CD4-positive, alpha-beta T cell (primary cell): ENCODE data around the gene IL9. TPM values are rescaled to one million over a fixed set of nuclear protein-coding genes. Genes with fewer than 3 reads are reported as not detected.

Experiments used
- ATAC-seq: fragments of 200-7000 bp; cut with Tn5 transposase; one replicate; pipeline ENCODE4 v1.10.0; 2022; ENCODE audit warnings: mild to moderate bottlenecking; ENCODE audit not compliant: poor library complexity
- CTCF ChIA-PET: fragments of 350-600 bp; sonication (Branson Sonifier 250); formaldehyde crosslinking; loops from one replicate; lab custom pipeline; 2021; ENCODE audit warnings: antibody characterized with exemption, inconsistent platforms; lab: Charles Lee
- POLR2A ChIA-PET: fragments of 350-600 bp; sonication (Branson Sonifier 250); formaldehyde crosslinking; loops from one replicate; lab custom pipeline; 2021; ENCODE audit warnings: antibody characterized with exemption, inconsistent platforms; lab: Charles Lee
- DNase-seq, 14 experiments: peaks; one replicate each; pipeline ENCODE4 v3.0.0-alpha.2; 2013 to 2020; ENCODE audit warnings: mixed read lengths in 2 of 14
- H3K27ac ChIP-seq, 2 donors: one replicate each; pipeline versions ENCODE4 v1.5.1 to v1.7.0; 2013; ENCODE audit warnings: low read length in 2 of 2, low read depth in 1 of 2, mild to moderate bottlenecking in 1 of 2
- H3K27me3 ChIP-seq, 2 experiments: 1 replicate in 1 of 2; 2 replicates in 1 of 2; pipeline versions ENCODE4 v1.6.1 to v1.7.0; 2013; ENCODE audit warnings: low read length in 2 of 2, control low read depth in 1 of 2, mild to moderate bottlenecking in 1 of 2, moderate library complexity in 1 of 2; ENCODE audit not compliant: insufficient read depth in 2 of 2, control insufficient read depth in 1 of 2
- H3K36me3 ChIP-seq: one replicate; pipeline ENCODE4 v1.6.1; 2013; ENCODE audit warnings: low read length, control low read depth; ENCODE audit not compliant: insufficient read depth
- H3K4me1 ChIP-seq: one replicate; pipeline ENCODE4 v1.6.1; 2013; ENCODE audit warnings: low read length, control low read depth; ENCODE audit not compliant: insufficient read depth
- H3K4me3 ChIP-seq: one replicate; pipeline ENCODE4 v1.5.1; 2013; ENCODE audit warnings: mild to moderate bottlenecking, low read length, moderate library complexity
- H3K9me3 ChIP-seq, 2 experiments: 1 replicate in 1 of 2; 2 replicates in 1 of 2; pipeline versions ENCODE4 v1.6.1 to v1.7.0; 2013; ENCODE audit warnings: low read length in 2 of 2, mild to moderate bottlenecking in 2 of 2, control low read depth in 1 of 2, moderate library complexity in 1 of 2; ENCODE audit not compliant: control insufficient read depth in 1 of 2, insufficient read depth in 1 of 2
- H3K27ac Mint-ChIP-seq: one replicate; pipeline ENCODE4 v1.8.0; 2020; ENCODE audit warnings: mixed read lengths
- H3K27me3 Mint-ChIP-seq: one replicate; pipeline ENCODE4 v1.8.0; 2021; ENCODE audit warnings: mixed read lengths
- H3K36me3 Mint-ChIP-seq: one replicate; pipeline ENCODE4 v1.8.0; 2021; ENCODE audit warnings: low read depth, mixed read lengths
- H3K4me1 Mint-ChIP-seq: one replicate; pipeline ENCODE4 v1.8.0; 2021; ENCODE audit warnings: low read depth, mixed read lengths
- H3K4me3 Mint-ChIP-seq: one replicate; pipeline ENCODE4 v1.8.0; 2020; ENCODE audit warnings: mild to moderate bottlenecking, mixed read lengths
- H3K9me3 Mint-ChIP-seq: one replicate; pipeline ENCODE4 v1.8.0; 2020; ENCODE audit warnings: mixed read lengths
- intact Hi-C, 2 experiments: fragments of 100-400 bp; cut with DNase I in 1 of 2; cut with micrococcal nuclease in 1 of 2; formaldehyde crosslinking; loops; one replicate each; pipeline versions ENCODE4 v1.15.1 to v1.9.0; 2023 to 2025; cut with DNase I, micrococcal nuclease
- total RNA-seq, 174 experiments: library from RNA in 2 of 174; stranded (reverse) in 2 of 174; gene quantifications; one replicate each; pipeline ENCODE4 v1.2.3 and lab custom pipeline; 2021 to 2026
- TF ChIP-seq, protein P1 (sequence below): fragments of 200-600 bp; IDR thresholded peaks from one replicate; pipeline ENCODE4 v1.8.0; 2022; ENCODE audit warnings: antibody characterized with exemption, mild to moderate bottlenecking

Gene IL9
- total RNA-seq, 2 experiments from 2014 or later, result not detected

- intact Hi-C loops, result no loop called here
- DNase-seq (no peak), ATAC-seq (no peak)
- peaks cover 9 to 12% of the 10 kb centered on the region in 2 experiments for H3K27me3 ChIP-seq
- H3K9me3 Mint-ChIP-seq, result no peaks in the 10 kb centered on the region
- H3K4me1 ChIP-seq, result no peaks in the 10 kb centered on the region
- peaks cover 46% of the 10 kb centered on the region for H3K27me3 Mint-ChIP-seq
- H3K36me3 Mint-ChIP-seq, result no peaks in the 10 kb centered on the region
- TF ChIP-seq, protein P1, sequence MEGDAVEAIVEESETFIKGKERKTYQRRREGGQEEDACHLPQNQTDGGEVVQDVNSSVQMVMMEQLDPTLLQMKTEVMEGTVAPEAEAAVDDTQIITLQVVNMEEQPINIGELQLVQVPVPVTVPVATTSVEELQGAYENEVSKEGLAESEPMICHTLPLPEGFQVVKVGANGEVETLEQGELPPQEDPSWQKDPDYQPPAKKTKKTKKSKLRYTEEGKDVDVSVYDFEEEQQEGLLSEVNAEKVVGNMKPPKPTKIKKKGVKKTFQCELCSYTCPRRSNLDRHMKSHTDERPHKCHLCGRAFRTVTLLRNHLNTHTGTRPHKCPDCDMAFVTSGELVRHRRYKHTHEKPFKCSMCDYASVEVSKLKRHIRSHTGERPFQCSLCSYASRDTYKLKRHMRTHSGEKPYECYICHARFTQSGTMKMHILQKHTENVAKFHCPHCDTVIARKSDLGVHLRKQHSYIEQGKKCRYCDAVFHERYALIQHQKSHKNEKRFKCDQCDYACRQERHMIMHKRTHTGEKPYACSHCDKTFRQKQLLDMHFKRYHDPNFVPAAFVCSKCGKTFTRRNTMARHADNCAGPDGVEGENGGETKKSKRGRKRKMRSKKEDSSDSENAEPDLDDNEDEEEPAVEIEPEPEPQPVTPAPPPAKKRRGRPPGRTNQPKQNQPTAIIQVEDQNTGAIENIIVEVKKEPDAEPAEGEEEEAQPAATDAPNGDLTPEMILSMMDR, result no peak
- no peak overlapping the region for H3K4me3 Mint-ChIP-seq
- H3K4me3 ChIP-seq, result no peak overlapping the region
- no peak overlapping the region for H3K27ac Mint-ChIP-seq
- POLR2A ChIA-PET, result no interaction called here
- peaks cover 0 to 7% of the 10 kb centered on the region in 2 experiments for H3K9me3 ChIP-seq
- no peaks in the 10 kb centered on the region for H3K36me3 ChIP-seq
- H3K4me1 Mint-ChIP-seq, result no peaks in the 10 kb centered on the region
- CTCF ChIA-PET, result no interaction called here
- H3K27ac ChIP-seq, result no peak overlapping the region
Observed at GRCh38 chr5:135881819-135882218, 13.8 kb downstream of the IL9 start.

DNA sequence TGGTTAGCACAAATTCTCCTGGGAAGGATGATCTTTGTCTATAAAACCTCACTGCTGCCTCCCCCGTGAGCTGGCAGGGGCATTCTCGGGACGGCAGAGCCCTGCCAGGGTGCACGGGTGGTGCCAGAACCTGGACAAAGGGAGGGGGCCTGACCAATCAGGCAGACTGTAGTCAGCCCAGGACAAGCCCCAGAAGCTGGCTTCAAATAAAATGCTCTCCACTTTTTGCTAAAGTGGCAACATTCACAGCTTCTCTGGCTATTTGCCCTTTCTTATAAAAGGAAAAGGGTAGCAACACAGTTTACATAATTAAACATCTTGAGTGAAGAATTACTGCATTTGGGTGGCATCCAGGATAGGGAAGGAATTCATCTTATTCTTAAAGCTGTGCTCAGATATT is 14.4 kb downstream of the IL9 start:
- peaks cover 0 to 7% of the 10 kb centered on the region in 2 experiments for H3K9me3 ChIP-seq
- H3K4me1 ChIP-seq, result no peaks in the 10 kb centered on the region
- peaks cover 46% of the 10 kb centered on the region for H3K27me3 Mint-ChIP-seq
- intact Hi-C loops, result no loop called here
- no peak overlapping the region for H3K4me3 Mint-ChIP-seq
- no peak overlapping the region for H3K4me3 ChIP-seq
- TF ChIP-seq, protein P1, result no peak
- no peaks in the 10 kb centered on the region for H3K36me3 Mint-ChIP-seq
- ChIA-PET CTCF (no interaction called here), POLR2A (no interaction called here)
- no peaks in the 10 kb centered on the region for H3K9me3 Mint-ChIP-seq
- no peak for ATAC-seq
- H3K36me3 ChIP-seq, result no peaks in the 10 kb centered on the region
- H3K4me1 Mint-ChIP-seq, result no peaks in the 10 kb centered on the region
- H3K27me3 ChIP-seq, result peaks cover 9 to 12% of the 10 kb centered on the region in 2 experiments
- H3K27ac ChIP-seq, result no peak overlapping the region
- DNase-seq, result no peak
- no peak overlapping the region for H3K27ac Mint-ChIP-seq

DNA sequence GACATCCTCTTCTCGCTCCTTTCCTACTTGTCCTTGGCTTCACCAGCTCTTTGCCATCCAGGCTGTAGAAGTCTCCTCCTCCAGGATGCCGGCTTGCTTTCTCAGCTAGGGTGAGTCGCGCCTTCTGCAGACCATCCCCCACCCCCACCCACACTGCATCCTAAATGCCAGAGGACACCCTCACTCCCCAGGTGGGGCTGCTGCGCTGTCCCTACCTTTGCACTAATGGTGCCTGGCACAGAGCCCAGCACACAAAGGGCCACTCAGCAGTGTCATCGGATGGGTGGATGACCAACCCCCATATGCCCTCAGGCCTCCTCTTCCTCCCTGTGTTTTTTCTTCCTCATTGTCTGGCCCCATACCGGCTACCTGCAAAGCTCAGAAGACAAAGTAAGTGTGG is 14.8 kb downstream of the IL9 start:
- intact Hi-C loops, result no loop called here

More for the DNA sequence above, 14.8 kb downstream of the IL9 start:
- no peak for DNase-seq
- H3K36me3 Mint-ChIP-seq, result no peaks in the 10 kb centered on the region
- ChIA-PET POLR2A (no interaction called here), CTCF (no interaction called here)
- H3K4me3 ChIP-seq, result no peak overlapping the region
- H3K9me3 Mint-ChIP-seq, result no peaks in the 10 kb centered on the region
- TF ChIP-seq, protein P1, result no peak
- peaks cover 46% of the 10 kb centered on the region for H3K27me3 Mint-ChIP-seq
- H3K4me3 Mint-ChIP-seq, result no peak overlapping the region
- no peaks in the 10 kb centered on the region for H3K4me1 ChIP-seq
- H3K9me3 ChIP-seq, result peaks cover 0 to 7% of the 10 kb centered on the region in 2 experiments
- peaks cover 9 to 12% of the 10 kb centered on the region in 2 experiments for H3K27me3 ChIP-seq
- no peak for ATAC-seq
- no peaks in the 10 kb centered on the region for H3K4me1 Mint-ChIP-seq
- no peak overlapping the region for H3K27ac ChIP-seq
- no peaks in the 10 kb centered on the region for H3K36me3 ChIP-seq
- no peak overlapping the region for H3K27ac Mint-ChIP-seq
